ENCODE results near the gene KRT75.

DNA sequence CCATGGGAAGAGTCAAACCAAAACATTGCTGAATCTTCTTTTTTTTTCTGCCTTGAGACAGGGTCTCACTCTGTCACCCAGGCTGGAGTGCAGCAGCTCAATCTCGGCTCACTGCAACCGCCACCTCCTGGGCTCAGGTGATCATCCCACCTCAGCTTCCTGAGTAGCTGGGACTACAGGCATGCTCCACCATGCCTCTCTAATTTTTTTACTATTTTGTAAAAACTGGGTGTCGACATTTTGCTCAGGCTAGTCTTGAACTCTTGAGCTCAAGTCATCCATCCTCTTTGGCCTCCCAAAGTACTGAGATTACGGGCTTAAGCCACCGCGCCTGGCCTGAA, 1.5 kb upstream of the KRT75 start:
- no peak for TF ChIP-seq GATA3 (IDR thresholded peaks at IDR 0.05; ENCODE audit: low read depth, low read length)
- TF ChIP-seq GATA2 (IDR thresholded peaks at IDR 0.05; ENCODE audit: low read depth, low read length): no peak

Measured in SH-SY5Y (cell line).